GM19455 (cell line): ENCODE measurements around the gene DAP.
"Not testable (repeated sequence)": the region's sequence is repeated elsewhere in the genome, so short reads cannot be mapped to it uniquely, and the experiment has no call there.

Experiments used
- ATAC-seq: cut with Tn5 transposase; IDR thresholded peaks from one replicate; pipeline ENCODE4 v1.9.1; 2021; ENCODE audit not compliant: unreplicated experiment

The DAP gene

GRCh38 chr5:10674582-10674981, 86.5 kb downstream of the DAP start:
- ATAC-seq: no peak

- no peak for ATAC-seq
Observed at GRCh38 chr5:10674096-10674495, 86.9 kb downstream of the DAP start.

DNA sequence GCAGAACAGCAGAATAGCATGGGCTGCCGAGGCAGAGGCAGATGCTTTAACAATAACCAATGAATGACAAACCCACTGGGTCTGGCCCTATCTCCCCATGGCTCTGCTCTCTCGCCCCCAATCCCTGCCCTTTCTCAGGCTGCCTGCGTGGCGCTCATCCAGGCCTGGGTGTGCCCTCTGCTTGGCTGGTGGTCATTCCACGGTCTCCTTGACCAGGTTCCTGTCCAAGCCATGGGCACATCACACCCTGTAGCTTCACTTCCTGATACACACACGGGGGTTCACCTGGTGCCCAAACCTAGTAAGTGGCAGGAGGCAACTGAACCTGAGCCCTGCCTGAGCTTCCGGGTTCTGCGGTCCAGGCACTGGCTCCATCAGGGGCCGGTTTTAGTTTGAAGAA, 87.6 kb downstream of the DAP start:
- ATAC-seq: no peak

- ATAC-seq: no peak
Observed at GRCh38 chr5:10673017-10673389, 88.0 kb downstream of the DAP start.

- no peak for ATAC-seq
Observed at GRCh38 chr5:10672146-10673016, 88.7 kb downstream of the DAP start.

DNA sequence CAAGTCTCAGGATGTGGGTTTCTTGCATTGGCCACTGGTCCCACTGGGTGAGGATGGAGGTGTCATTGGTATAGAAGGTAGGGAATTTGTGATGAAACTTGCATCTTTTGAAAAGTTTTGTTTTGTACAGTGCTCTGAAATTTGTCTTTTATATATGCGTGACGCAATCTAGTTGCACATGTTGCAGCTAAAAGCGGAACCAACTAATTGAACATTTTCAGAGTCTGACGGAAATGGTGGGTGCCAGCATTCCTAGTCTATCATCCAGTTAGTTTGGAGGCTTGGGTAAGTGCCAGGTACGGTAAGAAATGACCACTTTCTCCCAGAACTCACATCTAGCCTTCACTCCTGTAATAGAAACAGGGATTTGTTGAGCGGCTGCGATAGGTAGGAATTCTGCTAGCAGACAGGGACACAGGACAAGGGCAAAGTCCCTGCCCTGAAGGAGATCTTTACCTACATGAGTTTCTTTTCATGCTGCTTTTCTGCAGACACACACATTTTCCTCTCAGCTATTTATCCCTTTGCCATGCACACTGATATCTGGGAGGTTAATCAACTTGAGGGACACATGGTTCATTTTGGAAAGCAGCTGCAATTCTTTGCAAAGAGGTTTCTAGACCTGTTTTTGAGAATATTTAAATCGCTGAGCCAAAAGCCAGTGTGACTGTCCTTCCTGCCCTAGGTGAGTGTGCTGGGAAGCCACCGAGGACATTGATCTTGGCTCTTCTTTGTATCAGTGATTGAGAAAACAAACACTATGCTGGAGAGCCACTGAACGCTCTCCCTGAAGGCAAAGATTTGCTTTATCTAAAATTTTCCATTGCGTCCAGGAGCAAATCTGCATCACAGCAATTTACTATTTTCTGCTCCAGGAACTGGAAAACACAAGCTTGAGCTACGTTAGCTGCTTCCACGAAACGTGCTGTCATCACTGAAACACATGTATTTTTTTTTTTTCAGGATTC, 89.7 kb downstream of the DAP start:
- no peak for ATAC-seq

DNA sequence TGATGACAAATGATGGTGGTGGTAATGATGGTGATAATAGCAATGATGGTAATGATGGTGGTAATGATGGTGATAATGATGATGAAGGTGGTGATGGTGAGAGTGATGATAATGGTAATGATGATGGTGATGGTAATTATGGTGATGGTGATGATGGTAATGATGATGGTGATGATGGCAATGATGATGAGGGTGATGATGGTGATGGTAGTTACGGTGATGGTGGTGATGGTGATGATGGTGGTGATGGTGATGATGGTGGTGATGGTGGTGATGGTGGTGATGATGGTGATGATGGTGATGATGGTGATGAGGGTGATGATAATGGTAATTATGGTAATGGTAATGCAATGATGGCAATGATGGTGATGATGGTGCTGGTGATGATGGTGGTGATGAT, 91.1 kb downstream of the DAP start:
- ATAC-seq: no peak

DNA sequence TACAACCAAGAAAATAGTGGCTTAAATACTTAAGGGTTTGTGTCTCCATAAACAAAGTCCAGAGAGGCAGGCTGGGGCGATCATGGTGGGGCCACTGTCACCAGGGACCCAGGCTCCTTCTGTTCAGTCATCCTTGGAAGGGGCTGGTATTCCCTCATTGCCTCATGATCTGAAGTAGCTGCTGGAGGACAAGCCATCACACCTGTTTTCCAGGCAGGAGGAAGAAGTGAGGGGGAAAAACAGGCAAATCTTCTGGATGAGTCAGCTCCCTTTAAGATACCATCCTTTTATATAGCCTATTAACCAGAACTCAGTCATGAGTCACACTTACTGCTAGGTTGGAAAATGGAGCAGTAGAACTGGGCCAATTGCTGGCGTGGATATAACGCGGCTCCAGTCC, 92.3 kb downstream of the DAP start:
- ATAC-seq: no peak

- ATAC-seq: no peak
Observed at GRCh38 chr5:10667431-10668057, 93.5 kb downstream of the DAP start.

DNA sequence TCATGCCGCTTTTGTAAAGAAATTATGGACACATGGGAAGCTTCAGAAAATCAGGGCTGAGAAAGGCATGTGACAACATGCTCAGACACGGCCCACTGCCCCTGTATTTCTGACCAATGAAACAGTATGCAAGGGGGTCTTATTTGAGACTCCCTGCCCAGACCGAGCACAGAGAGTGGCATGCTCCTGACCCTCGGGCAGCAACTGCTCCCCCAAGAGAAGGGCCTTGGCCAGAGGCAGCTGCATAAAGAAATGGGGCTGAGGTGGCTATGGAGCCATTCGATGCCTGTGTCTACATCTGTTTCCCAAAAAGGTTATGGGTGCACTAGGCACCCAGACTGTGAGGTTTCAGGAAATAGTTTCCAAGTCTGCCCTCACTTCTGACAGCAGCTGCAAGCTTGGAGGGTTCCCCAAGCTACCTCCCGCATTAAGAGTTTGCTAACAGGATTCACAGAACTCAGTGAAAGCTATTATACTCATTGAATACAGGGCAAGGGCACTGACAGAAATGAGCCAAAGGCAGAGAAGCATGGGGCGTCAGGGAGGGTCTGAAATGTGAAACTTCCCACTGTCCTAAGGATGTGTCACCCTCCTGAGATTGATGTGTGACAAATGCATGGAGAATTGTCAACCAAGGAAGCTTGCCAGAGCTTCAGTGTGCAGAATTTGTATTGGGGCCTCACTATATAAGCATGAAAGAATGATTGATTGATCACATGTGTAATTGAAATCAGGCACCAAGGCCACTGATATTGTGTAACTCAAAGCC, 94.3 kb downstream of the DAP start:
- no peak for ATAC-seq

GRCh38 chr5:10665799-10666198, 95.2 kb downstream of the DAP start:
- ATAC-seq: no peak

DNA sequence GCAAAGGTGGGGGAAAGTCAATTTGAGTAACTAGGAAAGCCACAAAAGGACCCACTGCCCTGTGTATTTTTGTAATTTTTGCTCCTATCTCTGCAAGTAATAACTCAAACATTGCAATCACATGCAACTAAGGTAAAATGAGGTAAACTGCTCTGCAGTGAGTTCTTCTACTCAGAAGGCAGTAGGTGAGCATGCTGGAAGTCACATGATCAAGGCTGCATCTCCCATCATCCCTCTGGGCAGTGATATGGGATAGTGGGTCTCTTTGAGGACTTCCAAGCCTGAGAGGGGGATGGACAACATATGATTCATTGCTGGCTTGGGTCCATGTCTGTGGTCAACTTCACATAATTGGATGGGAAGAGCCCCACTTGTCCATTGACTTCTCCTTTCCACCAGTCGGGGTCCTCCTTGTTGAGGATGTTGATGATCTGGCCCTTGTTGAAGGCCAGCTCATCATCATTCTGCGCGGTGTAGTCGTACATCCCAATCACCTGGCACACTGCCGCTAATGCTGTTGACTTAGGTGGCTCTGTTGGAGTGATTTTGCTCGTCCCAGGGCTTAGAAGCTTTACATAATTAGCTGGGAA, 96.8 kb downstream of the DAP start:
- not testable (repeated sequence) for ATAC-seq

DNA sequence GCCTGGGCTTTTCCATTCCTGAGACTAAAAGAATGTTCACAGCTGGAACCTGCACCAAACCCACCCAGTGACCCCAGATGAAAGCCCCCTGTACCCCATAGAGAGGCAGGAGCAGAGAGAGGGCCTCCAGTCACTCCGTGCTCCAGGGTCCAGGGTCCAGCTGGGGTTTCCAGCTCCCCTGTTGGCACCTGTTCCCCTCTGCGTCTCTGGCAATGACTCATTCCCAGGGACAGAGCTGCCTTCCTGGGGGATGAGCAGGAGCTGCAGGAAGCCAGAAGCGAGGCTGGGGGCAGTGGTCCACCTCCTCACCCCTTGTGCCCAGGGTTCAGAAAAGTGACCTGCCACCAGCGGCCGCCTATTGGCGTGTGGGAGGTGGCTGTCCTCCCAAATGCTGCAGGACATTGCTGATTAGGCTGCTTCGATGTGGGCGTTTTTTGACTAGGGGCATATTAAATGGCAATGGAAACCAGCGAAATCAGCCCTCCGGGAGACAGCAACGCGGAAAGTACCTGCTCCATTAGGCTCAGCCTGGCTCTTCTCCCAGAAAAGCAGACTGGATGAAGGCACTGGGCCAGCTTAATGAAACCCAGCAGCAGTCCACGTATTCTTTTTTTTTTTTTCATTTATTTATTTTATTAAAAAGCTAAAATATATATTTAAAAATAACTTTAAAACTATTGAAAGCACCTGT, 97.4 kb downstream of the DAP start:
- ATAC-seq: no peak

- no peak for ATAC-seq
Observed at GRCh38 chr5:10662661-10663488, 98.2 kb downstream of the DAP start.

GRCh38 chr5:10662083-10662482, 99.0 kb downstream of the DAP start:
- no peak for ATAC-seq

DNA sequence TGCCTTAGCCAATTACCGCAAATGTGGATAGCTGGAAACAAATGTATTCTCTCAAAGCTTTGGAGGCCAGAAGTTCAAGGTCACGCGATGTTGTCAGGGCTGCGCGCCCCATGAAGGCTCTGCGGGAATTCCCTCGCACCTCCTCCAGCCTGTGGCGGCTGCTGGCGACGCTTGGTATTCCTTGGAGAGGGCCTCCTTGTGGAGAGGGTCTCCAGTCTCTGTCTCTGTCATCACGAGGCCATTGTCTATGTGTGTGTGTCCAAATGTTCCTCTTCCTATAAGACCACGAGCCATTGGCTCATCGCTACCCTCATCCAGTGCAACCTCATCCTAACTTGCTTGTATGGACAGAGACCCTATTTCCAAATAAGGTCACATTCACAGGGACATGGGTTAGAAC, 99.6 kb downstream of the DAP start:
- no peak for ATAC-seq

DNA sequence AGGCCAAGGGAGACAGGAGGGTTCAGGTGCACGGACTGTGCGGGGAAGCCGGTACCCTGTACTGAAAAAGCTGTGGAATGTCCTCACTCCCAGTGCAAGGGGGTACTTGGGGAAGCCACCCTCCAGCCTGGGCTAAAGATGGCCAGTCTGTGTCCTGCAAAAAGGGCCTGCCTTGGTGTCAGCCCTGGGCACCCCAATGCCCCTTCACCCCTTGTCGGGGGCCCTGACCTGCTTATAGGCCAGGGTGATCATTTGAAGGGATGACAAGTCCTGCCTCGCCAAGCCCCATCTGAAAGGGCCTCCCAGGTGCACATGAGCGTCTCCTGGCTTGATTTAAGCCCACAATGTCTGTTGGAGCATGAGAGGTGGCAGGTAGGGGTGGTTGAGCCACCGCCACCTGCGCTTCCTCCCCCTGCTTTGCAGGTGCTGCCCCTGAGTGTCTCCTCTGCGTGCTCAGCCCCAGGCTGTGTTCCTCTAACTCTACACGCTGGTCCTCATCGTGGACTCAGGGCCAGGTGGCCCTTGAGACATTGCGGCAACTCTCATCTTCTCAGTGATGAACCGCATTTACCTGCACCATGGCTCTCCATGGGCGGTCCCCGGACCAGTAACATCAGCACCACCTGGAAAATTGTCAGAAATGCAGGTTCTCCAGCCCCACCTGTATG, 100.2 kb downstream of the DAP start:
- no peak for ATAC-seq

DNA sequence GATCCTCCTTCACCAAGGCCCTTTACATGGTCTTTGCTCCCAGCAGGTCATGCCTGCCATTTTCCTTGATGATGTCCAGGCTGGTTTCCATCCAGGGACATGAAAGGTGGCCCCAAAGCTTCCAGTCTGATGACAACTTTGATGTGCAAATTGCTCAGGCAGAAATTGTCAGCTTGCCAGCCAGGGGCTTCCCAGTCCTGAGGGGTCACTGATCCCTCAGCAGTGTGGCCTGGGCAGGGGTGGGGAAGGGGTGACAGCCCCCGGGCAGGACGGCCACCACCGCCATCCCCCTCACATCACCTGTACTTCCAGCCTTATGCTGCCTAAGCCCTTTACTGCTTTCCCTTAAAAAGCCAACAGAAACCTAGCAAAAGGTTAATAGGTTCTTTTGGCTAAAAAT, 100.9 kb downstream of the DAP start:
- no peak for ATAC-seq
